WTC11 (cell line): ENCODE measurements around the gene UNC5A. TPM values are rescaled to one million over a fixed set of nuclear protein-coding genes. Genes with fewer than 3 reads are reported as not detected.

Experiments
- ATAC-seq: fragments of 200-7000 bp; cut with Tn5 transposase; 2 replicates; pipeline ENCODE4 v1.10.0; 2021; ENCODE audit warnings: mild to moderate bottlenecking, moderate library complexity
- CTCF ChIA-PET: fragments of 300-600 bp; sonication (Branson Sonifier 250); formaldehyde crosslinking; loops from one replicate; lab custom pipeline; 2021; ENCODE audit warnings: antibody characterized with exemption; lab: Charles Lee
- POLR2A ChIA-PET: fragments of 350-600 bp; sonication (Branson Sonifier 250); formaldehyde crosslinking; loops from one replicate; lab custom pipeline; 2021; ENCODE audit warnings: antibody characterized with exemption; lab: Charles Lee
- DNase-seq: peaks from one replicate; pipeline ENCODE4 v3.0.0; 2021; ENCODE audit warnings: low spot score
- H3K27ac Mint-ChIP-seq: 2 replicates; pipeline ENCODE4 v1.8.0; 2021; ENCODE audit warnings: mixed read lengths
- H3K27me3 Mint-ChIP-seq: 2 replicates; pipeline ENCODE4 v1.8.0; 2021; ENCODE audit warnings: low read depth, mild to moderate bottlenecking, moderate library complexity, mixed read lengths
- H3K36me3 Mint-ChIP-seq: 2 replicates; pipeline ENCODE4 v1.8.0; 2021; ENCODE audit warnings: mixed read lengths
- H3K4me1 Mint-ChIP-seq: 2 replicates; pipeline ENCODE4 v1.8.0; 2022; ENCODE audit warnings: mixed read lengths
- H3K4me3 Mint-ChIP-seq: 2 replicates; pipeline ENCODE4 v1.8.0; 2021; ENCODE audit warnings: mild to moderate bottlenecking, moderate library complexity, mixed read lengths
- H3K9me3 Mint-ChIP-seq: 2 replicates; pipeline ENCODE4 v1.8.0; 2021; ENCODE audit warnings: mixed read lengths
- ATF1 ChIP-seq: sonication (generic); formaldehyde crosslinking; IDR thresholded peaks from 2 replicates; pipeline ENCODE4 v1.8.1; 2023; ENCODE audit warnings: mild to moderate bottlenecking, moderate library complexity, missing genetic modification reagents
- ATF3 ChIP-seq: sonication (generic); formaldehyde crosslinking; conservative IDR thresholded peaks from 2 replicates; pipeline ENCODE4 v1.8.1; 2022; ENCODE audit warnings: mild to moderate bottlenecking, missing genetic modification reagents
- ATF6 ChIP-seq: sonication (generic); formaldehyde crosslinking; IDR thresholded peaks from 2 replicates; pipeline ENCODE4 v1.8.1; 2023; ENCODE audit warnings: mild to moderate bottlenecking, missing genetic modification reagents
- E2F4 ChIP-seq: sonication (generic); formaldehyde crosslinking; IDR thresholded peaks from 2 replicates; pipeline ENCODE4 v1.8.1; 2022; ENCODE audit warnings: low read depth, mild to moderate bottlenecking, moderate library complexity, missing genetic modification reagents, borderline replicate concordance
- ELF4 ChIP-seq: sonication (generic); formaldehyde crosslinking; IDR thresholded peaks from 2 replicates; pipeline ENCODE4 v1.8.1; 2022; ENCODE audit warnings: low read depth, mild to moderate bottlenecking, moderate library complexity, missing genetic modification reagents
- FOXK1 ChIP-seq: sonication (generic); formaldehyde crosslinking; IDR thresholded peaks from 2 replicates; pipeline ENCODE4 v1.8.0; 2022; ENCODE audit warnings: mild to moderate bottlenecking, moderate library complexity, missing genetic modification reagents
- FOXP4 ChIP-seq: sonication (generic); formaldehyde crosslinking; IDR thresholded peaks from 2 replicates; pipeline ENCODE4 v1.8.0; 2022; ENCODE audit warnings: mild to moderate bottlenecking, missing genetic modification reagents
- IRF1 ChIP-seq: sonication (generic); formaldehyde crosslinking; IDR thresholded peaks from 2 replicates; pipeline ENCODE4 v1.8.0; 2023; ENCODE audit warnings: missing genetic modification reagents
- NR1H2 ChIP-seq: sonication (generic); formaldehyde crosslinking; IDR thresholded peaks from 2 replicates; pipeline ENCODE4 v1.9.0; 2021; ENCODE audit warnings: mild to moderate bottlenecking, moderate library complexity, missing genetic modification reagents
- NR2C2 ChIP-seq: sonication (generic); formaldehyde crosslinking; IDR thresholded peaks from 2 replicates; pipeline ENCODE4 v1.8.0; 2022; ENCODE audit warnings: mild to moderate bottlenecking, missing genetic modification reagents
- NR3C1 ChIP-seq: sonication (generic); formaldehyde crosslinking; conservative IDR thresholded peaks from 2 replicates; pipeline ENCODE4 v1.8.1; 2023; ENCODE audit warnings: low read depth, mild to moderate bottlenecking, missing genetic modification reagents
- OVOL2 ChIP-seq: fragments of 250-450 bp; sonication (Bioruptor Pico); IDR thresholded peaks from 2 replicates; pipeline ENCODE4 v1.9.0; 2021; ENCODE audit warnings: mild to moderate bottlenecking, borderline replicate concordance
- RELA ChIP-seq: sonication (generic); formaldehyde crosslinking; IDR thresholded peaks from 2 replicates; pipeline ENCODE4 v1.8.1; 2022; ENCODE audit warnings: missing genetic modification reagents, mild to moderate bottlenecking, borderline replicate concordance
- SOX15 ChIP-seq: fragments of 250-450 bp; sonication (Bioruptor Pico); IDR thresholded peaks from 2 replicates; pipeline ENCODE4 v1.9.0; 2021; ENCODE audit warnings: mild to moderate bottlenecking
- SP1 ChIP-seq: sonication (generic); formaldehyde crosslinking; conservative IDR thresholded peaks from 2 replicates; pipeline ENCODE4 v1.8.1; 2022; ENCODE audit warnings: missing genetic modification reagents
- ZBTB21 ChIP-seq: sonication (generic); formaldehyde crosslinking; IDR thresholded peaks from 2 replicates; pipeline ENCODE4 v1.8.1; 2023; ENCODE audit warnings: mild to moderate bottlenecking, missing genetic modification reagents, borderline replicate concordance
- ZNF219 ChIP-seq: sonication (generic); formaldehyde crosslinking; IDR thresholded peaks from 2 replicates; pipeline ENCODE4 v1.8.0; 2023; ENCODE audit warnings: missing genetic modification reagents, mild to moderate bottlenecking, borderline replicate concordance
- ZNF317 ChIP-seq: sonication (generic); formaldehyde crosslinking; IDR thresholded peaks from 2 replicates; pipeline ENCODE4 v1.8.1; 2023; ENCODE audit warnings: low read depth, mild to moderate bottlenecking, moderate library complexity, missing genetic modification reagents, borderline replicate concordance
- ZNF416 ChIP-seq: fragments of 250-450 bp; sonication (Bioruptor Pico); IDR thresholded peaks from 2 replicates; pipeline ENCODE4 v1.9.0; 2021; ENCODE audit warnings: mild to moderate bottlenecking, inconsistent platforms
- total RNA-seq: library from RNA; stranded (reverse); gene quantifications from 3 replicates; pipeline ENCODE4 v1.2.3, GENCODE V29; 2021

Gene UNC5A
- total RNA-seq, 1 experiment from 2014 or later: 10.2 TPM

GRCh38 chr5:176851380-176851779 is 41.0 kb downstream of the UNC5A start:
- ChIA-PET POLR2A (no interaction called here), CTCF (interaction anchor here (0.8 to 1.6 kb wide), 5 partner anchors 12 to 261 kb away, joined by 3 to 6 read pairs (median 3); no protein-coding TSS in a partner anchor)
- no peak overlapping the region for H3K27ac Mint-ChIP-seq
- H3K4me3 Mint-ChIP-seq: no peak overlapping the region
- H3K4me1 Mint-ChIP-seq: no peaks in the 10 kb centered on the region
- H3K27me3 Mint-ChIP-seq: no peaks in the 10 kb centered on the region
- no peaks in the 10 kb centered on the region for H3K9me3 Mint-ChIP-seq
- H3K36me3 Mint-ChIP-seq: no peaks in the 10 kb centered on the region
- no peak for ATAC-seq
- TF ChIP-seq ZNF219 (CRISPR knock-in tag): no peak
- TF ChIP-seq ZBTB21 (CRISPR knock-in tag): no peak
- no peak for TF ChIP-seq SP1 (CRISPR knock-in tag)
- TF ChIP-seq ATF3 (CRISPR knock-in tag): no peak
- no peak for TF ChIP-seq FOXK1
- no peak for TF ChIP-seq ATF1 (CRISPR knock-in tag)
- no peak for TF ChIP-seq FOXP4
- TF ChIP-seq RELA (CRISPR knock-in tag): no peak
- TF ChIP-seq, all 79 proteins: peak for 0
- no peak for DNase-seq

- Mint-ChIP-seq H3K9me3 (no peaks in the 10 kb centered on the region), H3K27me3 (no peaks in the 10 kb centered on the region), H3K4me3 (no peak overlapping the region), H3K27ac (no peak overlapping the region), H3K36me3 (no peaks in the 10 kb centered on the region), H3K4me1 (no peaks in the 10 kb centered on the region)
- ChIA-PET POLR2A (no interaction called here), CTCF (interaction anchor here (0.8 to 1.6 kb wide), 7 partner anchors 11 to 260 kb away, joined by 3 to 6 read pairs (median 3); no protein-coding TSS in a partner anchor)
- DNase-seq (no peak), ATAC-seq (no peak)
- no peak for TF ChIP-seq OVOL2 (CRISPR knock-in tag)
These were observed 41.7 kb downstream of the UNC5A start for GRCh38 chr5:176851871-176852658.

GRCh38 chr5:176853151-176853778 is 42.9 kb downstream of the UNC5A start:
- no peaks in the 10 kb centered on the region for H3K9me3 Mint-ChIP-seq
- POLR2A ChIA-PET: no interaction called here
- TF ChIP-seq FOXK1 (no peak), SOX15 (CRISPR knock-in tag) (no peak)
- TF ChIP-seq, all 79 proteins: peak for 0
- Mint-ChIP-seq H3K27me3 (no peaks in the 10 kb centered on the region), H3K27ac (no peak overlapping the region), H3K36me3 (no peaks in the 10 kb centered on the region), H3K4me1 (no peaks in the 10 kb centered on the region), H3K4me3 (no peak overlapping the region)
- CTCF ChIA-PET: interaction anchor here (0.9 kb wide), 1 partner anchor 152 kb away, joined by 4 read pairs; no protein-coding TSS in a partner anchor
- DNase-seq (no peak), ATAC-seq (no peak)

GRCh38 chr5:176854164-176854563 is 43.8 kb downstream of the UNC5A start:
- no peak overlapping the region for H3K4me3 Mint-ChIP-seq
- ChIA-PET CTCF (interaction anchor here (1.5 to 1.6 kb wide), 2 partner anchors 13 to 218 kb away, joined by 3 read pairs; no protein-coding TSS in a partner anchor), POLR2A (no interaction called here)
- H3K27ac Mint-ChIP-seq: no peak overlapping the region
- DNase-seq (no peak), ATAC-seq (no peak)
- H3K27me3 Mint-ChIP-seq: no peaks in the 10 kb centered on the region
- no peaks in the 10 kb centered on the region for H3K4me1 Mint-ChIP-seq
- H3K9me3 Mint-ChIP-seq: no peaks in the 10 kb centered on the region
- no peaks in the 10 kb centered on the region for H3K36me3 Mint-ChIP-seq
- TF ChIP-seq ZNF317 (CRISPR knock-in tag): no peak
- no peak for TF ChIP-seq NR1H2 (CRISPR knock-in tag)
- no peak for TF ChIP-seq E2F4 (CRISPR knock-in tag)
- TF ChIP-seq ELF4 (CRISPR knock-in tag): no peak
- TF ChIP-seq ATF6 (CRISPR knock-in tag): no peak
- TF ChIP-seq NR2C2 (CRISPR knock-in tag): no peak
- no peak for TF ChIP-seq FOXP4
- TF ChIP-seq IRF1 (CRISPR knock-in tag): no peak
- no peak for TF ChIP-seq NR3C1 (CRISPR knock-in tag)
- TF ChIP-seq ZNF416: no peak
